AML-193 (cell line): ENCODE measurements around the gene CLIP4.

Experiments used
- DNase-seq, 2 experiments: peaks; one replicate each; lab custom pipeline; 2025; lab: John Stamatoyannopoulos, UW

CLIP4 gene

GRCh38 chr2:29222381-29223179 lies 107.4 kb downstream of the CLIP4 start:
- DNase-seq = no peak

GRCh38 chr2:29223257-29223656 lies 108.0 kb downstream of the CLIP4 start:
- DNase-seq = no peak

GRCh38 chr2:29223851-29224692 lies 108.9 kb downstream of the CLIP4 start:
- peak; percentile 12 to 29 for DNase-seq

- DNase-seq = no peak
These were observed 109.7 kb downstream of the CLIP4 start for GRCh38 chr2:29224693-29225551.

GRCh38 chr2:29225814-29226213 lies 110.6 kb downstream of the CLIP4 start:
- DNase-seq = no peak

- no peak for DNase-seq
These were observed 111.2 kb downstream of the CLIP4 start for GRCh38 chr2:29226375-29226774.

- no peak for DNase-seq
These were observed 111.6 kb downstream of the CLIP4 start for GRCh38 chr2:29226808-29227207.

GRCh38 chr2:29227935-29228675 lies 112.9 kb downstream of the CLIP4 start:
- DNase-seq = no peak

- no peak for DNase-seq
These were observed 113.7 kb downstream of the CLIP4 start for GRCh38 chr2:29228947-29229346.

GRCh38 chr2:29229640-29230039 lies 114.4 kb downstream of the CLIP4 start:
- no peak for DNase-seq

GRCh38 chr2:29232041-29232440 lies 116.8 kb downstream of the CLIP4 start:
- DNase-seq = no peak

GRCh38 chr2:29233428-29233827 lies 118.2 kb downstream of the CLIP4 start:
- no peak for DNase-seq

- DNase-seq = no peak
These were observed 120.2 kb downstream of the CLIP4 start for GRCh38 chr2:29235411-29235810.

- DNase-seq = no peak
These were observed 120.9 kb downstream of the CLIP4 start for GRCh38 chr2:29236074-29236473.

- peak; percentile 4 to 25 for DNase-seq
These were observed 123.3 kb downstream of the CLIP4 start for GRCh38 chr2:29238497-29238896.
